HT-29 (cell line): ENCODE results near the gene TLL2. TPM values are rescaled to one million over a fixed set of nuclear protein-coding genes. Genes with fewer than 3 reads are reported as not detected.
A peak's percentile ranks its signal among the peaks of the same experiment; 100 is the strongest.

Source experiments
- DNase-seq: peaks from one replicate; pipeline ENCODE4 v3.0.0-alpha.2; 2015; ENCODE audit warnings: low spot score
- total RNA-seq: library from RNA; depleted of rRNA; stranded (reverse); fragments of >200 nt; shearing (Covaris generic); gene quantifications from 2 replicates; pipeline ENCODE4 v1.2.3, GENCODE V29; 2014

The TLL2 gene
- total RNA-seq, 1 experiment from 2014 or later: not detected

DNA sequence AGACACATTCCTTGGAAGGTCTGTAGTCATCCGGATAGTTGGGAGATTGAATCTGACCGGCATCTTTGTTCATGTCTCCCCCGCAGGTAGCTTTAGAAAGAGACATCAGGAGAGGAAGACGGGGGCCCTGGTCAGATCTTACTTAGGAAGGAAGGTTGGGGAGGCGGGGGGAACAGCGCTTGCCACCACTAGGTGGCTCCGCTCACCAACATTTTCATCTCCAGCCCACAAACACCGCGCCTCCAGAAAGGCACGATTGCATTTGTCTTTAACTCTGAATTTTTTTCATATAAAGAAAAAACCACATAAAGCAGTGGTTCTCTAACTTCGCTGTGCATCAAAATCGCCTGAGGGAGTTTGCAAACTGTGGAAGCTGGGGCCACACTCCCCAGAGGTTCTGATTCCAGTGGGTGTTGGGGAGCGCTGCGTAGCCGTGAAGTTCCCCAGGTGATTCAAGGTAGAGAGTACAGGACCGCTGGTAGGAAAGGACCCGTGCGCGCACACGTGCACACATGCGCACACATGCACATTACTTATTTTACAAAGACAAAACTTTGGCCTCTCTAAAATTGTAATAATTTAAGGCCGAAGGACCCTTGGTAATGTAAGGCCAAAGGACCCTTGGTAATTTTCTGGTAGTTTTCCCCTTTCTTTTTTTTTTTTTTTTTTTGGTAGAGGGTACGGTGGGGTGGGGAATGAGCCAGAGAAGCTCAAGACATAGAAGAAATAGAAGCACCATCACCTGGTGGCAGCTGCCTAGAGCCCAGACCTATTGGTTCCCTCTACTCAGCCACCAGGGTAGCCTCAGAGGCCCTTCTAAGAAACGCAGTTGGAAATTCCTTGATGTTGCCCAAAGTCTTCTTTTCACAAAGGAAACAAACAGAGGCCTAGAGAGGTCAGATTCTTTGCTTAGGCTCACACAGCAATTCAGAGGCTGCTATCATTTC lies 117.5 kb downstream of the TLL2 start:
- DNase-seq: peak; percentile 71

DNA sequence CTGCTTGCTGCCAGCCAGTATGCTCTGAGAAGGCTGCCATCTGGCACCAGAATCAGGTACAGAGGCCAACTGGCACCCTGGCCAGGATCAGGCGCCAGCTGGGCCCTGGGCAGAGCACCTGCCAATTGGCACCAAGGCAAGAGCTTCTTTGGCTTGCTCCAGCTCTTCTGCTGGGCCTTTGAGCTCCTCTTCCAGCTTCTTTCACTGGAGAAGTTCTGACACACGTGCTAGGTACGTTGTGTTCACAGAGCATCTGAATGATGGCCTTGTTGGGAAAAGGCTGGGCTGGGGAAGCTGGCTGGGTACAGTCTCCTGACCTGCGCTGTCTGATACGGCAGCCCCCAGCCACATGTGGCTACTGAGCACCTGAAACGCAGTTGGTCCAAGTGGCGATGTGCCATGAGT lies 123.3 kb downstream of the TLL2 start:
- no peak for DNase-seq

DNA sequence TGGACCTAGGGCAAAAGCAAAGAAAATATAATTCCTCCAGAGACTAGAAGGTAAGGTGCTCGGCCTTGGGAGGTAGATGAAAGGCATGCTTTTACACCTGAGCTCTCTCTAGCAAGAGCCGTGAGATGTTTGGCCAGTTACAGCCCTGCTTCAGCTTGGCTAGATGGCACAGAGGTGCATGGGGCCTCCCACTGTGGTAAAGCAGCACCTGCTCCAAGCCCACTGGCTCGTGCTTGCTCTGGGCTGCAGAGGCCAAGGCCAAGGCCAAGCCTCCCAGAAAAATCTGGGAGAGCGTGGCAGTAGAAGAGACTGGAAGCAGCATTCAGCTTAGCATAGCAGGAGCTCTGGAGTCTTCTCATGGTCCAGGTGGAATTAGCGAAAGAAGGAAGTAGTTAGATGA lies 123.9 kb downstream of the TLL2 start:
- no peak for DNase-seq

DNA sequence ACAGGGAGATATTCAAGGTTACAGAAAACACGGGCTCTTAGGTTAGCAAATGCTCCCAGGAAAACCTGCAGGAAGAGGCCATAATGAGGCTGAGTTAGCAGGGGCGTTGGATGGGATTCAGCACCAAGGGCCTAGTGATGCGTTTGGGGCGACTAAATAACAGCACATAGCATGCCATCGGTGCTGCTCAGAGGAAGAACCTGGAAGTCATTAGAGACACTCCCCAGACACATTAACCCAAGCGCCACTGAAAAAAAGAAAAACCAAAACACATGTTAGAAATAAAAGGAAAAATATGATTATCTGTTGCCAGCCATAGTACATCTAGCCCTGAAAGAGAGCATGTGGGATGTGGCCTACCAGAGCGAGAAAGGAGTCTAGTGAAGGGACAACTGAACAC lies 126.1 kb downstream of the TLL2 start:
- no peak for DNase-seq

DNA sequence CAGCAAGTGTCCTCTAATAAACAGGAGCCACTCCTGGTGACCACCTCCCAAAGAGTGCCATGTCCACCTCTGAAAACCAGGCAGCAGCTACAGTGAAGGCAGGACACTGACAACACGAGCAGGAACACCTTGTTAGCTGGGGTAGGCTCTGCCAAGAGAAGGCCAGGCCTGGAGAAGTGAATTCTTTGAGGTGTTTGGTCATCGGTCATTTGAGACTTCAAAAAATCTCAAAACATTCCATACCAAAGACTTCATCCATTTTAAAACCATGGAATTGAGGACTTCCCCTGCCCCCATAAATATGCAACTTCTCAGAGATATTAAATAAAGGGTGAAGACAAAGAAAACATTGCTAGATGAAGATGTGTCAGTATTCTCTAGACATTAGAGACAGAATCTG lies 126.6 kb downstream of the TLL2 start:
- no peak for DNase-seq

DNA sequence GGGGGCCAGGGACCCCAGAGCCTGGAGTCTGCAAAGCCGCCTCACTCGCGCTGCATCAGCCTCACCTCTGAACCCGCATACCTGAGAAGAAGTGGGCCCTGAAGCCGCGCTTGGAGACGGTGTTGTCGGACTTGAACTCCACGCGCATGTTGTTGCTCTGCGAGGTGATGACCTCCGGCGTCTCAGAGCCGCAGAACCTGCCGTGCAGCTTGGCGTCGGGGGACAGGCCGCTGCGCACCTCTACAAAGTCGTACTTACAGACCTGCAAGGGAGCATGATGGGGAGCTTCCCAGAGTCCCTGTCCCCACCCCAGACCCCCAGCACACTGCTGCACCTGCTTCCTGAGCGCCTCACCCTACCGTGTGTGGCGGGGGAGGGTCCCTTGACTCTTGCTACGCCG lies 129.2 kb downstream of the TLL2 start:
- DNase-seq: no peak

DNA sequence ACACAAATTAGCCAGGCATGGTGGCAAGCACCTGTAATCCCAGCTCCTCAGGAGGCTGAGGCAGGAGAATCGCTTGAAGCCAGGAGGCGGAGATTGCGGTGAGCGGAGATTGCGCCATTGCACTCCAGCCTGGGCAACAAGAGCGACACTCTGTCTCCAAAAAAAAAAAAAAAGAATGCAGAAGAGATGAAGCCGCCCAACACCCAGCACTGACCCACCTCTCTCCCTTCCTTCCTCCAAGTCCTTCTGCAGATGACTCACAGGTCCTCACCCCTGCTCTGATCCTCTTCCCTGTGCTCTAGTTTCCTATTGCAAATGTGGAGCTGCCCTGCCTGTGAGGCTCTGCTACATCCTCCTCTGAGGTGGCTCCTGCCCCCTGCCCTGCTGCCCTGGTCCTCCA lies 132.9 kb downstream of the TLL2 start:
- DNase-seq: peak; percentile 23

DNA sequence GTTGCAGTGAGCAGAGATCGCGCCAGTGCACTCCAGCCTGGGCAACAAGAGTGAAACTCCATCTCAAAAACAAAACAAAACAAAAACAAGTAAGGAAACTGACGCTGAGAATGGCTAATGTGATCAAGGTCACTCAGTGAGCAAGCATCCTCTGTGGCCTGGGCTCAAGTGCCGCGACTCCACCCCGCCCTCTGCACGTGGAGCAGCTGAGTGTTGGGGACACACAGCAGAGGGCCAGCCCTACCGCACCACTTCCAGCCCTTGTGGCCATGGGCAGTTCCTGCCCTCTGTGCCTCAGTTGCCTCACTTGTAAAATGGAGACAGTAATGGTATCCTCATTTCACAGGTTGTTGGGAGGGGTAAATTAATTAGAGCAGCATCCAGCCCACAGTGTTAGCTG lies 134.0 kb downstream of the TLL2 start:
- no peak for DNase-seq

DNA sequence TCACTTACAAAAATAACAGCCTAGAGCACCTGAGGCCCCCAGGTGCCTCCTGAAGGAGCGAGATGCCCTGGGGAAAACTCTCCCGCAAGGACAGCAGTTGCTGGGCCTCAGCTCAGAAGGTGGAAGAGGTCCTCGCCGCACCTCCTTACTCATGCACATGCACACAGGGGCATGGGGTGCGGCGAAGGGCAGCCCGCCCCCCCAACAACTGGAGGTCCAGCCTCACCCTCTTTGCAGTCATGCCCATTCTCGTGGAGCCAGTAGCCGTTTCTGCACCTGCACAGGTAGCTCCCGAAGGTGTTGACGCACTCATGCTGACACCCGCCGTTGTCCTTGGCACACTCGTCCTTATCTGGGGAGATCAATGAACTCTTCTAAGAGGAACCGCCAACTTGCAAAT lies 135.0 kb downstream of the TLL2 start:
- no peak for DNase-seq

DNA sequence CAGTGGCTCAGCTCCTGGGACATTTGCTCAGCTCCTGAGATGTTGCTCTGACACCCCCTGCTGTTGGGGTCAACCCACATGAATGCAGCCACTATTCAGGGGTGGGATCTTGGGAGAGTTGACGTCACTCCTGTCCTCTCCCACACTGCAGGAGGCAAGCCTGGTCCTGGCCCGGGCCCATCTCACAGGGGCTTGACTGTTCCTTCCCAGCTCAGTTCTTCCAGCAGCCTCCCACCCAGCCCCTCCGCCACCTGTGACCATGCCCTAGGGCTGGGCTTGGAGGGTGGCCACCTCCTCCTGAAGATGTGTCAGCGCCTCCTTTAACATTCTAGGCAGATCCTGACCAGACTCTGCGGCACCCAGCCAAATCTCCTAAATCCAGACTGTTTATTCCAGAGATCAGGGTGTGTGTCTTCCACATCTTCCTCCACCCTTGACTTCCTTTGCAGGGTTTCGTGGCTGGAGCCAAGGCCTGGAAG lies 135.9 kb downstream of the TLL2 start:
- no peak for DNase-seq

DNA sequence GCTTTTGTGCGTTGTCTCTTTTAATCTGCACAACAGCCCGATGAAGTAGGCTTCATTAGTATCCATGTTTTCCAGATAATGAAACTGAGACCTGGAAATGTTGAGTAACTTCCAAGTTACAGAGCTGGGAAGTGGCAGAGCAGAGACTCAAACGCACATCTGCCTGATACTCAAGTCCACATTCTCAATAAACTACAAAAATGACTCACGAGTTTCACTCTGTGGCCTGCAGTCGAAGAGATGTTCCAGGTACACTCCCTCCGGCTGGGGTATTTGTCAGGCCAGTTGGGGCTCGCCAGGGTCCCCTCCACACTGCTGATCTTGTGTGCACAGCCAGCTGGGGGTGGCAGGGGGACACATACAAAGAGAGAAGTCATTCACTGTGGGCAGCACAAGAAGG lies 137.2 kb downstream of the TLL2 start:
- DNase-seq: no peak

DNA sequence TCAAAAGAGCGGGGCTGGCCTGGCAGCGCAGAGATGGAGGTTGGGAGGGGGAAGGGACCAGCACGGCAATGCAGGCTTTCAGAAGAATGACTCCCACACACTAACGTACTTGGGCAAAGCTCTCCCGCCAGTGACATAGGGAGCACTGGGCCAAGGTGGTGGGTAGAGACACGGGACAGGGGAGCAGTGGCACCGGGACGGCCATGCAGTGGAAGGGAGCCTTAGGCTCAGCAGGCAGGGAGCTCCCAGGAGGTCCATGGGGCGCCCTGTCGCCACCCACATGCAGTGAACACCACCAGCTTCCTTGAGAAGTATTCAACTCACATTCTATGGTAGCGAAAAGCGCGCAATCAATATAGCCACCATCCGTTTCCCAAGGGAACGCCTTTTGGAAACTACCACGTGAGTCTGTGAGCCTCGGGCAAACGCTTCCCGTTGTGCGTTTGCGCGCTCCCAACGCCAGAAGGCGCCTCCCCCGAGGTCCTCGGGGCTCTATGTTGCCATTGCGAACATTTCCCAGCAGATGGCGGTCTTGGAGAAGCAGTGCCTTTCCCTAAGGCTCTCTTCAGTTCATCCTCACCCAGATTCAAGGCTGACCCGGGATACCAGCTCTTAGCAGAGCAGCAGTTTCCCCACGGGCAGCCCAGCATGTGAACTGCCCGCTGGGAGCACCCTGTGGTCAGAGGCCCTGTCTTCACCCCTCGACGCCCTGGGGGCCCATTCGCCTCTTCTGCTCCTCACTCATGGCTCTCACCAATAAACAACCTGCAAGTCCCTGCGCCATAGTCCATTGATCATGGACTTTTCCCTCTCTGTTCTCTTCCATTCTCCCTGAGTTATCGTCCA lies 138.5 kb downstream of the TLL2 start:
- DNase-seq: peak; percentile 96

DNA sequence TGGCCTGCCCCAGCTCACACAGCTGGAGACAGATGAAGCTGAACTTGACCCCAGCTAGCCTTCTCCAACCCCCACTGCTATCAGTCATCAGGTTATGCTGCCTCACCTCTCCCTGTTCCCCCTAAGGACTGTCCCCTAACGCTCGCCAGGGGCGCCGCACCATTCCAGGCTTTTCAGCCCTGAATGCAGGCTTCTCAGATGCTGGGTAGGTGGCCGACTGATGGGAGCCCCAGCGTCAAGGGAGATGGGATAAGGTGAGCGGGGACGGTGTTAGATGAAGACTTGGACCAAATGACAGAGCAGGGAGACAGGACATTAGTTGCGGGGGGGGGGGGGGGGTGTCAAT lies 139.1 kb downstream of the TLL2 start:
- DNase-seq: no peak

DNA sequence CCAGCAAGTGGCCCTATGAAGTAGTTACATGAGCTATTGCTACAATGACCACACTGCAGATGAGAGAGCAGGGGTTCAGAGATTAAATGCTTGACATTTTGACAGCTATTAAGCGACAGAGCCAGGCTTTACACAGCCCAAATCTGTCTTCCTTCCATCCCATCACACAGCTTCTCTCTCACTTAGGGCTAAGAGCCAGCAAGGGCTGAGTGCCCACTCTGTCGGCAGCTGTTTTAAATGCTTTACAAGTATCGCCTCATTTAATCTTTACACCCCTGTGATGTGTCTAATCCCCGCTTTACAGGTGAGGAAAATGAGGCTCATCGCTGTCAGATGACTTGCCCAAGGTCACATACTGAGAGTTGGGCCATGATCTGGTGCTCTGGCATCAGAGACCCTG lies 139.7 kb downstream of the TLL2 start:
- DNase-seq: no peak

DNA sequence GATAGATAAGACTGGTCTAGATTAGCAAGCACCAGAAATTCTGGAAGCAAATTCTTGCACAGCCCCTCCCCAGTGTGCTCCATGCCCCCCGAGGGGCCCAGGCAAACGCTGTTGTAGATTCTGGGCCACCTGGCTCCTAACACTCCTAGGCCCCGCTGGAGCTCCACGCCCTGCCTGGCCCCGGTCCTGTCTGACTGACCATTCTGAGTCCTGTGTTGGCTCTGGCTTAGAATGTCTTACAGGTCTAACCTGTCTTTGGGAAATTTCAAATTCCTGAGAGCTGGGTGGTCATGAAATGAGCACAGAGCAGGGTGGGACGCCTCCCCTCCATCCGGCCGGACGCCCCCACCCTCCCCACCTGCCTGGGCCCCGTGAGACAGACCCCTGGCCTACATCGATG lies 142.4 kb downstream of the TLL2 start:
- no peak for DNase-seq

DNA sequence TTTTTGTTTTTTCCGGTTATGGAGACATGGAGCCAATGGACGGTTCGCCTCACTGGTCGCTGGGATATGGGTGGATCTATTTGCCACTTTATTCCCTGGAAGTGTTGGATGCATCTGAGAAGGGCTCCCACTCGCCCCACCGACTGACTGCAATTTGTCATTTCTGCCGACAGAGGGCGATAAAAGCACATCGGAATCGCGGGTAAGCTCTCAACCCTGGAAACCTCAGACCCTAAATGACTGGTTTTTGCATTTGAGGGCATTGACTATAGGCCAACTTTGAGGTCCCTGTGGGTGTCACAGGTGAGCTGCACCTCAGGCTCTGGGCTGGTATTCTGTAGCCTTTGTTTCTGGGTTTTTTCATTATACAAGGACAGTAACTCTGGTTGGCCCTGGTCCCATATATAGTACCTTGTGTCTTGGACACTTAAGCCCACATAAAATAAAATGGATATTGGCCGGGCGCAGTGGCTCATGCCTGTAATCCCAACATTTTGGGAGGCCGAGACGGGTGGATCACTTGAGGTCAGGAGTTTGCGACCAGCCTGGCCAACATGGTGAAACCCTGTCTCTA lies 143.1 kb downstream of the TLL2 start:
- DNase-seq: peak; percentile 60

DNA sequence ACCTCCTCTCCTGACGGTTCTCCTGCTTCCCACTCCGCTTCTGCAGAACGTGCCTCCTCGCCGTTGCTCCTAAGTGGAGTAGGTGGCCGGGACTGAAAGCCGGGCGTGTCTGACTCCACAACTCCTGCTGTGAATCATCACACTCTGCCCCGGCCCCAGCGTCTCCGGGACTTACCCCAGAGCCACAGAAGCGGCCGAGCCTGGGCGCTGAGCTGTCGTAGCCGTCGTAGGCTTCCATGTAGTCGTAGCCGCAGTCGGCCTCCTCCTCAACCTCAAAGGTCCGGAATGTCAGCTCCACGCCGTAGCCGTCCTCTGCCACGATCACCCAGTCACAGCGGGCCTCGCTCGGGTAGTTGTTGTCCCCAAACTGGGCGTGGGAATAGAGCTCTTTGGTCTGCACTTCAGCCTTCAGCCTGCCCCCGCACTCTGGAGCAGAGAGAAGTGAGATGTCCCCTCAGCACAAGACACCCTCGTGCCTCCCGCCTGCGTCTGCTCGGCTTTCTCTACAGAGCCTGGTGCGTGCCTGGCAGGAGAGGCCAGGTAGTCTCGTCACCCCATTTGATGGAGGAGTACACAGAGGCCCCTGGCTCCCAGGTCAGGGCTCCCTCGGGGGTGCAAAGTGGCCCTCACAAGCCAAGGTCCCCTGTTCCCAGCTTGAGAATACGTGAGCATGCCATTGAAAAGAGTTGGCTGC lies 143.7 kb downstream of the TLL2 start:
- peak; percentile 9 for DNase-seq

DNA sequence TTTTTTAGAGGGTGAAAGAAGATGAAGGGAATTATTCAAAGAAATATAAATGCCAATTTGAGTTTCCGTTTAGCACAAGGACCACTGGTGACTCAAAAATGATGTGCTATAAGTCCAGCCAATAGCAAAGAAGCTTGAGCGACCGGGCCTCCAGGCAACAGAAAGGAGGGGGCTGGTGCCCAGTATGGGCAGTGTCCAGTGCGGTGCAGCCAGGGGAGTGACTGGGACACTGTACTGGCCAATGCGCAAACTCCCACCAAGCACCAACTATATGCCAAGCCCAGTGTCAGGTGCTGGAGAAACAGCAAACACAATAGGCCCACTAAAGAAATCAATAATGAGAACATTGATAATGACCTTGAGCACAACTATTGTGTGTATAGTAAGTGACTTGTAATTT lies 144.8 kb downstream of the TLL2 start:
- no peak for DNase-seq

DNA sequence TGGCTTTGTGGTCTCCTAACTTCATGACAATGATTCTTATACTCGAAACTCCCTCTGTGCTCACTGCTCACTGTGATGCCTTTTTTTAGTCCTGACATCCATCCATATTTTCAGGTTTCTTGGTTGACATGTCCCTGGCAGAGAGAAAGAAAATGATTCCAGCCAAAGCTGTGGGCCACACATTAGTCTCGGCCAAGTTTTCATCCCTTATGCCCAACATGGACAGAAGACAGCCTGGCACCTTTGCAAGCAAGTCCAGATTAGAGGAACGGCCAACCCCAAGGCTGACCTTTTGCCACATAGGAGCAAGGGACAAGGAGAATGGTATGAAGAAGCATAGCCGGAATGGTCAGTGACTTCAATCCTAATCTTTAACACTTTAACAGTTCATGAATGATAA lies 146.3 kb downstream of the TLL2 start:
- DNase-seq: no peak

DNA sequence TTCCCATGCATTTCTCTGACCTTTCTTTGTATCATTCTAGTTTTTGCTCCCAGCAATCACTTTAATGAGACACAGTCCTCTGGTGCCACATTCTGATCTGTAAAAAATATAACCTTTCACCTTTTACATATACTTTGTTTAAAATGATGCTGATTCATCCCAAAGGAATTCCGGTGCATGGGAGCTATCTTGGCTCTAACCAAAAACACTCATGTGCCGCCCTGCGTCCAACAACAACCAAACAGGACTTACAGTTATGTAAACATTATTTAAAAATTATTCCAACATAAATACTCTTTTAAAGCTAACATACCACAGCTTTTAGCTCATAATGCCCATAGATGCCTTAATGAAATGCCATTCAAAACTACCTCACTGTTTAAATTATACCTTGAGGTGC lies 147.2 kb downstream of the TLL2 start:
- DNase-seq: no peak

DNA sequence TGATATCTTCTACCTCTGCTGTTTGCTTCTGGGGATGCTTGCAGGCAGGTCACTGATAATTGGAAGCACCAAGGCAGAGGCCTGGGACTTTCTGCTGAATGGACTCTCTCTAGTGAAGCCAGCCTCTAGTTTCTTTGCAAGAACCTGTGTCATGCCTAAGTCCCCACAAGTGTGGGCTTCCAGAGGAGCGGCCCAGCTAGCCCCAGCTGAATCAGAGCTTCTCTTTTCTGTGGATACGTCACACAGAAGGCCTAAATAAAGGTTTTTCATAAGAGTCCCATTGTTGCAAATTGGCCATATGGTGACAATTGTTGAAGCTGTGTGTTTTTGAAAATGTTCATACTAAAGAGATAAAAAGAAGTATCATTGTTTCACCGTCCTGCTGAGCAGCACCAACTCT lies 148.2 kb downstream of the TLL2 start:
- no peak for DNase-seq

DNA sequence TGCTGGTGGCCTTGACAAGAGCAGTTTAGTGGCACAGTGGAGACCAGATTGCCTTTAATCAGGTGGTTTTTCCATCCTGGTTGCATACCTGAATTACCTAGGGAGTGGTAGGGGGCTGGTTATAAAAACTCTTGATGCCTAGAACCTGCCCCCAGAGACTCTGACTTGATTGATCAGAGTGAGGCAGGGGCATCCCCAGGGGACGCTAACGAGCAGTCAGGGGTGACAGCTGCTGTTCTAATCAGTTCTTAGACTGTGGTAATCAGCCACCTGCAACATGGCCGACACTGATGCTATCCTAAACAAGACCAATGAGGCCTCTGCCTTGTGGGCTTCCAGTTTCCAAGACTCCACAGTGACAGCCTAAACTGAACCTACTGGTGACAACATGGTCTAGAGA lies 153.0 kb downstream of the TLL2 start:
- no peak for DNase-seq
